Natural killer cell treated with Interleukin-12 subunit alpha and Interleukin-12 subunit beta and Interleukin-15 and Interleukin-18, amount 100 ng/mL, for 72 hours (primary cell): ENCODE measurements around the gene CFAP251. TPM values are rescaled to one million over a fixed set of nuclear protein-coding genes. Genes with fewer than 3 reads are reported as not detected.

ENCODE experiments used
- ATAC-seq, 2 donors: fragments of 150-1000 bp; cut with Tn5 transposase in 1 of 2; sonication (Bioruptor Pico), chemical (Tn5 transposase) in 1 of 2; 2 replicates each; pipeline ENCODE4 v1.10.0; 2021
- DNase-seq: peaks from one replicate; pipeline ENCODE4 v3.0.0; 2022; ENCODE audit warnings: low spot score
- H3K27ac Mint-ChIP-seq, 2 donors: 1 replicate in 1 of 2; 2 replicates in 1 of 2; pipeline ENCODE4 v1.8.0; 2022; ENCODE audit warnings: mixed read lengths in 2 of 2, mild to moderate bottlenecking in 1 of 2, moderate library complexity in 1 of 2
- H3K27me3 Mint-ChIP-seq, 2 donors: 1 replicate in 1 of 2; 2 replicates in 1 of 2; pipeline ENCODE4 v1.8.0; 2022; ENCODE audit warnings: mixed read lengths in 2 of 2
- H3K36me3 Mint-ChIP-seq: one replicate; pipeline ENCODE4 v1.8.0; 2022; ENCODE audit warnings: mixed read lengths
- H3K4me1 Mint-ChIP-seq, 2 donors: 1 replicate in 1 of 2; 2 replicates in 1 of 2; pipeline ENCODE4 v1.8.0; 2022; ENCODE audit warnings: low read depth in 2 of 2, mixed read lengths in 2 of 2, mild to moderate bottlenecking in 1 of 2
- H3K4me3 Mint-ChIP-seq: one replicate; pipeline ENCODE4 v1.8.0; 2022; ENCODE audit warnings: mixed read lengths
- H3K9me3 Mint-ChIP-seq: 2 replicates; pipeline ENCODE4 v1.8.0; 2022; ENCODE audit warnings: mixed read lengths
- total RNA-seq, 2 donors: library from RNA; stranded (reverse); gene quantifications; one replicate each; pipeline ENCODE4 v1.2.3, GENCODE V29; 2022

Gene CFAP251
- total RNA-seq, 2 donors from 2014 or later = 2.0 to 2.9 TPM

GRCh38 chr12:121942145-121942718 is 23.8 kb downstream of the CFAP251 start:
- H3K9me3 Mint-ChIP-seq = no peaks in the 10 kb centered on the region
- no peak for ATAC-seq
- no peak overlapping the region for H3K4me3 Mint-ChIP-seq
- DNase-seq = no peak
- H3K27ac Mint-ChIP-seq = no peak overlapping the region
- no peaks in the 10 kb centered on the region for H3K36me3 Mint-ChIP-seq
- H3K27me3 Mint-ChIP-seq = peaks cover 0 to 2% of the 10 kb centered on the region in 2 donors
- H3K4me1 Mint-ChIP-seq = peaks cover 2 to 11% of the 10 kb centered on the region in 2 donors

- Mint-ChIP-seq H3K4me3 (no peak overlapping the region), H3K9me3 (no peaks in the 10 kb centered on the region), H3K4me1 (peaks cover 1 to 4% of the 10 kb centered on the region in 2 donors), H3K36me3 (no peaks in the 10 kb centered on the region), H3K27me3 (peaks cover 0 to 7% of the 10 kb centered on the region in 2 donors), H3K27ac (no peak overlapping the region)
- ATAC-seq (no peak), DNase-seq (no peak)
Measured at GRCh38 chr12:121943926-121944325, 25.5 kb downstream of the CFAP251 start.

GRCh38 chr12:121946313-121947025 is 28.1 kb downstream of the CFAP251 start:
- DNase-seq (no peak), ATAC-seq (no peak)
- no peak overlapping the region for H3K27ac Mint-ChIP-seq
- H3K36me3 Mint-ChIP-seq = no peaks in the 10 kb centered on the region
- no peaks in the 10 kb centered on the region for H3K4me1 Mint-ChIP-seq
- H3K4me3 Mint-ChIP-seq = no peak overlapping the region
- H3K27me3 Mint-ChIP-seq = peaks cover 0 to 7% of the 10 kb centered on the region in 2 donors
- no peaks in the 10 kb centered on the region for H3K9me3 Mint-ChIP-seq

GRCh38 chr12:121947981-121948380 is 29.6 kb downstream of the CFAP251 start:
- no peak for DNase-seq
- H3K4me1 Mint-ChIP-seq = no peaks in the 10 kb centered on the region

GRCh38 chr12:121949648-121950397 is 31.4 kb downstream of the CFAP251 start:
- ATAC-seq (no peak), DNase-seq (no peak)
- Mint-ChIP-seq H3K4me1 (no peaks in the 10 kb centered on the region), H3K9me3 (no peaks in the 10 kb centered on the region), H3K36me3 (no peaks in the 10 kb centered on the region), H3K27me3 (peaks cover 0 to 7% of the 10 kb centered on the region in 2 donors), H3K27ac (no peak overlapping the region), H3K4me3 (no peak overlapping the region)

More at GRCh38 chr12:121947981-121948380, 29.6 kb downstream of the CFAP251 start:
- H3K27ac Mint-ChIP-seq = no peak overlapping the region
- no peak for ATAC-seq
- H3K27me3 Mint-ChIP-seq = peaks cover 0 to 7% of the 10 kb centered on the region in 2 donors
- no peaks in the 10 kb centered on the region for H3K9me3 Mint-ChIP-seq
- H3K36me3 Mint-ChIP-seq = no peaks in the 10 kb centered on the region
- no peak overlapping the region for H3K4me3 Mint-ChIP-seq

GRCh38 chr12:121953117-121953692 is 34.8 kb downstream of the CFAP251 start:
- ATAC-seq (no peak), DNase-seq (no peak)
- H3K4me1 Mint-ChIP-seq = no peaks in the 10 kb centered on the region
- no peak overlapping the region for H3K4me3 Mint-ChIP-seq
- no peaks in the 10 kb centered on the region for H3K36me3 Mint-ChIP-seq
- no peaks in the 10 kb centered on the region for H3K27me3 Mint-ChIP-seq
- H3K9me3 Mint-ChIP-seq = no peaks in the 10 kb centered on the region
- H3K27ac Mint-ChIP-seq = no peak overlapping the region

GRCh38 chr12:121953695-121954094 is 35.3 kb downstream of the CFAP251 start:
- H3K27ac Mint-ChIP-seq = no peak overlapping the region
- no peak overlapping the region for H3K4me3 Mint-ChIP-seq
- H3K9me3 Mint-ChIP-seq = no peaks in the 10 kb centered on the region
- ATAC-seq (no peak), DNase-seq (no peak)
- no peaks in the 10 kb centered on the region for H3K27me3 Mint-ChIP-seq
- no peaks in the 10 kb centered on the region for H3K36me3 Mint-ChIP-seq
- no peaks in the 10 kb centered on the region for H3K4me1 Mint-ChIP-seq

GRCh38 chr12:121955258-121956237 is 37.2 kb downstream of the CFAP251 start:
- H3K9me3 Mint-ChIP-seq = no peaks in the 10 kb centered on the region
- H3K4me3 Mint-ChIP-seq = no peak overlapping the region
- no peak overlapping the region for H3K27ac Mint-ChIP-seq
- H3K4me1 Mint-ChIP-seq = no peaks in the 10 kb centered on the region
- no peak for ATAC-seq
- H3K27me3 Mint-ChIP-seq = no peaks in the 10 kb centered on the region
- no peak for DNase-seq
- no peaks in the 10 kb centered on the region for H3K36me3 Mint-ChIP-seq

GRCh38 chr12:121957861-121958515 is 39.6 kb downstream of the CFAP251 start:
- H3K27me3 Mint-ChIP-seq = no peaks in the 10 kb centered on the region
- ATAC-seq = no peak
- H3K4me3 Mint-ChIP-seq = no peak overlapping the region
- no peaks in the 10 kb centered on the region for H3K36me3 Mint-ChIP-seq
- no peak for DNase-seq
- H3K9me3 Mint-ChIP-seq = no peaks in the 10 kb centered on the region
- H3K27ac Mint-ChIP-seq = no peak overlapping the region
- no peaks in the 10 kb centered on the region for H3K4me1 Mint-ChIP-seq

GRCh38 chr12:121958541-121959240 is 40.3 kb downstream of the CFAP251 start:
- no peak overlapping the region for H3K27ac Mint-ChIP-seq
- H3K4me3 Mint-ChIP-seq = no peak overlapping the region
- ATAC-seq (no peak), DNase-seq (no peak)
- no peaks in the 10 kb centered on the region for H3K4me1 Mint-ChIP-seq
- H3K27me3 Mint-ChIP-seq = no peaks in the 10 kb centered on the region
- H3K9me3 Mint-ChIP-seq = no peaks in the 10 kb centered on the region
- H3K36me3 Mint-ChIP-seq = no peaks in the 10 kb centered on the region

GRCh38 chr12:121960541-121960940 is 42.1 kb downstream of the CFAP251 start:
- DNase-seq (no peak), ATAC-seq (no peak)
- Mint-ChIP-seq H3K36me3 (no peaks in the 10 kb centered on the region), H3K4me3 (no peak overlapping the region), H3K27me3 (no peaks in the 10 kb centered on the region), H3K4me1 (no peaks in the 10 kb centered on the region), H3K9me3 (no peaks in the 10 kb centered on the region), H3K27ac (no peak overlapping the region)

- Mint-ChIP-seq H3K27ac (no peak overlapping the region), H3K4me1 (no peaks in the 10 kb centered on the region), H3K27me3 (no peaks in the 10 kb centered on the region)
Measured at GRCh38 chr12:121961195-121961879, 42.9 kb downstream of the CFAP251 start.

More at GRCh38 chr12:121961195-121961879, 42.9 kb downstream of the CFAP251 start:
- no peaks in the 10 kb centered on the region for H3K36me3 Mint-ChIP-seq
- ATAC-seq (no peak), DNase-seq (no peak)
- H3K9me3 Mint-ChIP-seq = no peaks in the 10 kb centered on the region
- H3K4me3 Mint-ChIP-seq = no peak overlapping the region
